BJ (cell line): ENCODE results near the gene TUBGCP6. TPM values are rescaled to one million over a fixed set of nuclear protein-coding genes. Genes with fewer than 3 reads are reported as not detected.
A peak's percentile ranks its signal among the peaks of the same experiment; 100 is the strongest.

Experiments used
- CTCF ChIA-PET: fragments of 350-600 bp; formaldehyde crosslinking; extraction: SDS; loops from one replicate; lab custom pipeline; 2021; ENCODE audit warnings: antibody characterized with exemption, inconsistent platforms; lab: Yijun Ruan, JAX
- POLR2A ChIA-PET: fragments of 300-600 bp; sonication (Branson Sonifier 250); formaldehyde crosslinking; extraction: SDS; loops from one replicate; lab custom pipeline; 2021; ENCODE audit warnings: antibody characterized with exemption; lab: Charles Lee
- DNase-seq: peaks from one replicate; pipeline ENCODE4 v3.0.0-alpha.2; 2011; ENCODE audit warnings: low read depth
- H3K27me3 ChIP-seq: 2 replicates; pipeline ENCODE4 v1.6.0; 2011; ENCODE audit warnings: low read length; ENCODE audit not compliant: control insufficient read depth, insufficient read depth
- H3K36me3 ChIP-seq: 2 replicates; pipeline ENCODE4 v1.5.1; 2011; ENCODE audit warnings: low read length; ENCODE audit not compliant: control insufficient read depth, insufficient read depth
- H3K4me3 ChIP-seq: 2 replicates; pipeline ENCODE4 v1.5.1; 2011; ENCODE audit warnings: low read depth, mild to moderate bottlenecking, control low read depth, low read length
- polyA plus RNA-seq: library from polyadenylated mRNA; depleted of rRNA; stranded (reverse); fragments of >200 nt; gene quantifications from 2 replicates; pipeline ENCODE4 v1.2.3, GENCODE V29; 2011
- TF ChIP-seq, protein P1 (sequence below): IDR thresholded peaks from 2 replicates; pipeline ENCODE4 v1.5.1; 2011; ENCODE audit warnings: low read depth, mild to moderate bottlenecking, control low read depth, inconsistent platforms, low read length, moderate library complexity; ENCODE audit not compliant: insufficient read depth

Gene TUBGCP6
- polyA plus RNA-seq, 1 experiment, result 17.5 TPM

- POLR2A ChIA-PET, result no interaction called here
- TF ChIP-seq, protein P1, sequence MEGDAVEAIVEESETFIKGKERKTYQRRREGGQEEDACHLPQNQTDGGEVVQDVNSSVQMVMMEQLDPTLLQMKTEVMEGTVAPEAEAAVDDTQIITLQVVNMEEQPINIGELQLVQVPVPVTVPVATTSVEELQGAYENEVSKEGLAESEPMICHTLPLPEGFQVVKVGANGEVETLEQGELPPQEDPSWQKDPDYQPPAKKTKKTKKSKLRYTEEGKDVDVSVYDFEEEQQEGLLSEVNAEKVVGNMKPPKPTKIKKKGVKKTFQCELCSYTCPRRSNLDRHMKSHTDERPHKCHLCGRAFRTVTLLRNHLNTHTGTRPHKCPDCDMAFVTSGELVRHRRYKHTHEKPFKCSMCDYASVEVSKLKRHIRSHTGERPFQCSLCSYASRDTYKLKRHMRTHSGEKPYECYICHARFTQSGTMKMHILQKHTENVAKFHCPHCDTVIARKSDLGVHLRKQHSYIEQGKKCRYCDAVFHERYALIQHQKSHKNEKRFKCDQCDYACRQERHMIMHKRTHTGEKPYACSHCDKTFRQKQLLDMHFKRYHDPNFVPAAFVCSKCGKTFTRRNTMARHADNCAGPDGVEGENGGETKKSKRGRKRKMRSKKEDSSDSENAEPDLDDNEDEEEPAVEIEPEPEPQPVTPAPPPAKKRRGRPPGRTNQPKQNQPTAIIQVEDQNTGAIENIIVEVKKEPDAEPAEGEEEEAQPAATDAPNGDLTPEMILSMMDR, result no peak
- no peak for DNase-seq
- H3K4me3 ChIP-seq, result no peak overlapping the region
- no peaks in the 10 kb centered on the region for H3K27me3 ChIP-seq
- CTCF ChIA-PET, result interaction anchor here (1.3 kb wide), 1 partner anchor 13 kb away, joined by 3 read pairs; no protein-coding TSS in a partner anchor
- H3K36me3 ChIP-seq, result peaks cover 12% of the 10 kb centered on the region
These were observed 41.5 kb downstream of the TUBGCP6 start for GRCh38 chr22:50203288-50203687.

DNA sequence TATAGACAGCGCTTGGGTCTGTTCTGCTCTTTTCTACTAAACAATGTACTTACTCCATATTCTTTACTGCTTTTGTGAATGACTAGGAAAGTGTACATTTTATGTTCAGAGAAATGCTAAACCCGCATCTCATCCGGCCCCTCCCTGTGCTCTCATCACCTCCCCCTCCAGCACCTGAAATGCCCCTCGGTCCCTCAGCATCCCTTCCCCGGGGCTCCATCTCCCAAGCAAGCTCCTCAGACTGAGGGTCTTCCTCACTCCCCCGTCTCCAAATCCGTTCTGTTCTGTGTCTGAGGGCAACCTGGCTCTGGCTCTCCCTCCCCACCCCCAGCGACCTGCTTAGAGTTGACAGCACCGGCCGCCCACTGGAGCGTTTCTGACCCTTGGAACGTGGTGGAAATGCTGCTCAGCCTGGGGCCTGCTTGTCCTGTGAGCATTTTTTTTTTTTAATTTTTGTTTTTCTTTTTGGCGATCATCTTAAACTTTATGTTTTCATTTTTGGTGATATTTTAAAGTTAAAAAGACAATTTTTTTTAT, 42.6 kb downstream of the TUBGCP6 start:
- H3K27me3 ChIP-seq, result no peaks in the 10 kb centered on the region
- H3K4me3 ChIP-seq, result peak overlapping the region; percentile 61
- ChIA-PET CTCF (no interaction called here), POLR2A (no interaction called here)
- TF ChIP-seq, protein P1, result no peak
- H3K36me3 ChIP-seq, result peaks cover 12% of the 10 kb centered on the region
- DNase-seq, result no peak

GRCh38 chr22:50201191-50202129, 43.4 kb downstream of the TUBGCP6 start:
- Histone ChIP-seq H3K4me3 (peak overlapping the region; percentile 61), H3K27me3 (no peaks in the 10 kb centered on the region), H3K36me3 (peaks cover 14% of the 10 kb centered on the region)
- ChIA-PET CTCF (interaction anchor here (1.0 to 1.1 kb wide), 2 partner anchors 9 to 297 kb away, joined by 4 to 5 read pairs; no protein-coding TSS in a partner anchor), POLR2A (no interaction called here)
- TF ChIP-seq, protein P1, result no peak
- no peak for DNase-seq

DNA sequence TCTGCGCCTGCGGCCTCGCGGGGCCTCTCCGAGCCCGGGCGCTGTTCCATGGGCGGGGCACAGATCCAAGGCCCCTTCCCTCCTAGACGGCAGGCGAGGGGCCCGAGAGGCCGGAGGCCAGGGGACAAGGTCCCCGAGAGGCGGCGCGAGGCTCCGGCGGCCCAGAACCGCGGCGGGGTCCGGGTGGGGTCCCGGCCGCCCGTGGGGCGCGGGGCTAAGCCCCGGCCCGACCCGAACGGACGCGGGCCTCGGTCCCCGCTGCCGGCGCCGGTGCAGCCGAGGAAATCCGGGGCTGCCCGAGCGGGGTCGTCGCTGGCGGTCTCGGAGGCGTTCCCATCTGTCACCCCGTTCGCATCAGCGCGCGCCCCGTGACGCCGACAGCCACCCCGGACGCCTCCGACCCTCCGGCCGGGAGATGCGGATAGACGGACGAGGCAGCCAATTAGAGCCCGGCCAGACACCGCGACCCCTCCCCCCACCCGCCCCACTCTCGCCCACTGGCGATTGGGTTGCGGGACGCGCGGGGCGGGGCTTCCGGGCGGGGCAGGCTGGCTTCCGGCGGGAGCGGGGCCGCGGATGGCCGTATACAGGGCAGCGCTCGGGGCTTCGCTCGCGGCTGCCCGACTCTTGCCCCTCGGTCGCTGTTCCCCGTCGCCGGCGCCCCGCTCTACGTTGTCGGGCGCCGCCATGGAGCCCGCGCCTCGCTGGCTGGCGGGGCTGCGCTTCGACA, 44.2 kb downstream of the TUBGCP6 start, which contains the start of gene SELENOO:
TSS of gene SELENOO (plus strand) at position 551 of the 730 bp plus-strand sequence. CDS start at position 577, 26 bp downstream.
- DNase-seq, result no peak
- ChIA-PET CTCF (interaction anchor here (1.0 to 1.1 kb wide), 2 partner anchors 10 to 297 kb away, joined by 4 to 5 read pairs; no protein-coding TSS in a partner anchor), POLR2A (no interaction called here)
- H3K4me3 ChIP-seq, result peak within 1 kb of the TSS; percentile 61
- TF ChIP-seq, protein P1, result no peak
- H3K36me3 ChIP-seq, result peaks cover 16% of the 10 kb centered on the region
- no peaks in the 10 kb centered on the region for H3K27me3 ChIP-seq
